GM23338 (cell line): ENCODE measurements around the gene CLCN1.

Experiments
- CREB1 ChIP-seq: fragments of 250-450 bp; sonication (Bioruptor Pico); IDR thresholded peaks from 2 replicates; pipeline ENCODE4 v1.5.0; 2020; ENCODE audit warnings: low read depth, mild to moderate bottlenecking, moderate library complexity
- CTCF ChIP-seq, 2 experiments: fragments of 200-600 bp in 1 of 2; sonication (generic) in 1 of 2; conservative IDR thresholded peaks; 2 replicates each; pipeline versions ENCODE4 v1.5.1 to v1.6.1; 2016 to 2017; ENCODE audit warnings: antibody characterized with exemption in 2 of 2, low read depth in 2 of 2, mild to moderate bottlenecking in 2 of 2, moderate library complexity in 1 of 2
- ETS1 ChIP-seq: IDR thresholded peaks from 2 replicates; pipeline ENCODE4 v1.6.1; 2016; ENCODE audit warnings: antibody characterized with exemption
- EZH2 ChIP-seq: fragments of 200-600 bp; sonication (generic); IDR thresholded peaks from one replicate; pipeline ENCODE4 v1.8.0; 2017; ENCODE audit warnings: antibody characterized with exemption, mild to moderate bottlenecking, low read depth; ENCODE audit not compliant: unreplicated experiment
- EZH2phosphoT487 ChIP-seq: fragments of 200-600 bp; sonication (generic); IDR thresholded peaks from one replicate; pipeline ENCODE4 v1.8.1; 2018; ENCODE audit warnings: antibody characterized with exemption; ENCODE audit not compliant: unreplicated experiment
- JUNB ChIP-seq: IDR thresholded peaks from one replicate; pipeline ENCODE4 v1.6.1; 2016; ENCODE audit warnings: antibody characterized with exemption; ENCODE audit not compliant: unreplicated experiment
- NANOG ChIP-seq: IDR thresholded peaks from 2 replicates; pipeline ENCODE4 v1.6.1; 2016; ENCODE audit warnings: antibody characterized with exemption, borderline replicate concordance
- POLR2AphosphoS5 ChIP-seq: IDR thresholded peaks from 2 replicates; pipeline ENCODE4 v1.6.1; 2016; ENCODE audit warnings: antibody characterized with exemption, low read depth
- REST ChIP-seq: IDR thresholded peaks from one replicate; pipeline ENCODE4 v1.6.1; 2018; ENCODE audit warnings: antibody characterized with exemption; ENCODE audit not compliant: unreplicated experiment
- ZNF114 ChIP-seq: fragments of 250-450 bp; sonication (Bioruptor Pico); IDR thresholded peaks from 2 replicates; pipeline ENCODE4 v1.5.0; 2020; ENCODE audit warnings: mild to moderate bottlenecking, moderate library complexity
- ZNF331 ChIP-seq: fragments of 250-450 bp; sonication (Bioruptor Pico); IDR thresholded peaks from 2 replicates; pipeline ENCODE4 v1.5.0; 2020; ENCODE audit warnings: low read depth, mild to moderate bottlenecking, moderate library complexity

GRCh38 chr7:143292876-143293275, 23.0 kb upstream of the CLCN1 start:
- TF ChIP-seq EZH2, result no peak
- no peak for TF ChIP-seq JUNB
- TF ChIP-seq REST, result no peak
- TF ChIP-seq POLR2AphosphoS5, result no peak
- TF ChIP-seq CTCF (conservative IDR thresholded peaks at IDR 0.05; ENCODE audit: low read depth in 2 of 2), result no peak
- no peak for TF ChIP-seq EZH2phosphoT487
- TF ChIP-seq ZNF114 (CRISPR knock-in tag), result no peak
- TF ChIP-seq CREB1 (CRISPR knock-in tag), result no peak
- no peak for TF ChIP-seq ETS1
- no peak for TF ChIP-seq ZNF331 (CRISPR knock-in tag)
- no peak for TF ChIP-seq NANOG
